Measurements from ENCODE around the gene LAMTOR2.
"Not testable (repeated sequence)": the region's sequence is repeated elsewhere in the genome, so short reads cannot be mapped to it uniquely, and the experiment has no call there.

LAMTOR2 gene

DNA sequence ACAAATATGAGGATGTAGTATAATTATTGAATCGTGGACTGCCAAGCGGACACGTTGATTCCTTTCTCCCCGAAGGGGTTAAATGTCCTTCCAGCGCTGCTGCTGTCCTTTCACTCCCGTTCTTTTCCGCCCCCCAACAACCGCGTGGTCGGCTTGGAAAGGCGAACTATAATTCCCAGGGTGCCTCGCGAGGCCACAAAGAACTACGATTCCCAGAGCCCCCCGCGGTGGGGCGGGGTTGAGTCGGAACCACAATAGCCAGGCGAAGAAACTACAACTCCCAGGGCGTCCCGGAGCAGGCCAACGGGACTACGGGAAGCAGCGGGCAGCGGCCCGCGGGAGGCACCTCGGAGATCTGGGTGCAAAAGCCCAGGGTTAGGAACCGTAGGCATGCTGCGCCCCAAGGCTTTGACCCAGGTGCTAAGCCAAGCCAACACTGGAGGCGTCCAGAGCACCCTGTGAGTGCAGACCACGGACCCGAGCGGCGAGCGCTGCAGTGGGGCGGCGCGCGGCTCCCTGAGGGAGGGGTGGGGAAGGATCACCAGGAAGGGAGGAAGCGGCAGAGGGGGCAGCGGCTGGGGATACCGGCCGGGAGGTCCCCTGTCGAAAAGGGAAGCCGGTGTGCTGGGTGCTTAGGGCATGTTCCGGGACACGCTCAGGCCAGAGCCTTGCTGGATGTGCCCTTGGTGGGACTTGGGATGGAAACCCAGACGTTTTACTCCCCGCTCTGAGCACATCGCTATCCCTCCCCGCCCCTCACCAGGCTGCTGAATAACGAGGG is at the start of gene LAMTOR2:
Gene LAMTOR2, plus strand, starts transcription at position 283 of the 781 bp plus-strand sequence. Its CDS starts 108 bp downstream, at position 391.
- DNase-seq (ENCODE audit: low read depth in 3 of 3): peak; percentile 94 to 95 (median 94)

DNA sequence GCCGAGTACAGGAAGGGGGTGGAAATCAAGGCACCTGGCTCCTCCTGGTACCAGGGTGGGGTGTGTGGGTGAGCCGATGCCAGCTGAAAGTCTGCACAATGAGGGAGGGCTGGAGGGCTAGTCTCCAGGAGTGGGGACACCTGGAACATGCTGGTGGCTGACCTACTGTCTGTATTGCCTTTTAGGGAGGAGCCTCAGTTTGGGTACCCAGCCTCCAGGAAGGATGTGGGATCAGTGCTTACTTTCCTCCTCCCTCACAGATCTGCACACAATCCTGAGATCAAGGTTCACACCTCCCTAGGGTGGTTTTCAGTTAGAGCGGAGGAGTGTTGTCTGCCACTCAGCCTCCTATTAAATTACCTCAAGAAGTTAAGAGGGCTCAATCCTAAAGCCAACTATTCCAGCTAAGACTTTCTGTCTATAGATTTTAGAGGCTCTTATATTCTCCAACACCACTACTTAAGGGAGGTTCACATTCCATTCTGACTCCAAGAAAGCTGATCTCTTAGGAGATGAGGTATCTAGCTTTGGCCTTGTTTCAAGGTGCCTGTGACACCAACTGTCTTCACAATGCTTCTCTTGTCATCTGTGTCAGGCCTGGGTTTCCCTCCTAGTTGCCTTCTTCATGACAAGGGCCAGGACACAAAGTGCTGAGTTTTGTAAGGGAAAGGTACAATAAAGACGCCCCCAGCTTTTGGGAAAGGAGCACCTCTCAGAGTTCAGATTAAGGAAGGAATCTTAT is 49.6 kb upstream of the LAMTOR2 start:
- DNase-seq (ENCODE audit: low read depth in 3 of 3): no peak

DNA sequence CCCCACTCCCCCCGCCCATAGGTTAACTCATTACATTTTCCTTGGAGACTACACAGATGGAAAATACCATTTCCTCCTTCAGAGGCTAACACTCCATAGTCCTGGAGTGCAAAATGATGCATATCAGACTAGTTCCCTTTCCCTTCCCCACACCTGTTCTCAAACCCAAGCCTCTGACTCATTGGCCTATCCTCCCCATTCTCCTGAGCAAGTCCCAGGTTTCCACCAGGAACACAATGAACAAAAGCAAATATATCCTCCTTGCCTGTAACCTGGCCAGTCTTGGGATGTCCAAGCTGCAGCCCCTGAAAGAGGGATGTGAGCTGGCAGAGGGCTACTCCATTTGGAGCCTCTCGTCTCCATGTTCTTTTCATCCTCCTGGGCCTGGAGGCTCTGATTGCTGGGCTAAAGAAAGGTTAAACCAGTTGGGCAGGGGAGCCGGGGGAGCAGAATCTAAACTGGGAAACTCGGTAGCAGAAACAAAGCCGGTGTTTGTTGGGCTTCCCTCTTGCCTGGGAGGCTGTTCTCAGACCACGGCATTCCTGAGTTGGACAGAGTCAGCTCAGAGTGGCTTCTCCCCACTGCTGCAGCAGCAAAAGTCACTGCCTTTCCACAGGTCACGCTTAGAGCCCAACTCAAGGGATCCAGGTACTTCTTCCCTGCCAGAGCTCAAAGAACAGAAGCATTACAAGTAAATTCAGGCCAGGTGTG is 47.8 kb upstream of the LAMTOR2 start:
- DNase-seq (ENCODE audit: low read depth in 3 of 3): no peak

DNA sequence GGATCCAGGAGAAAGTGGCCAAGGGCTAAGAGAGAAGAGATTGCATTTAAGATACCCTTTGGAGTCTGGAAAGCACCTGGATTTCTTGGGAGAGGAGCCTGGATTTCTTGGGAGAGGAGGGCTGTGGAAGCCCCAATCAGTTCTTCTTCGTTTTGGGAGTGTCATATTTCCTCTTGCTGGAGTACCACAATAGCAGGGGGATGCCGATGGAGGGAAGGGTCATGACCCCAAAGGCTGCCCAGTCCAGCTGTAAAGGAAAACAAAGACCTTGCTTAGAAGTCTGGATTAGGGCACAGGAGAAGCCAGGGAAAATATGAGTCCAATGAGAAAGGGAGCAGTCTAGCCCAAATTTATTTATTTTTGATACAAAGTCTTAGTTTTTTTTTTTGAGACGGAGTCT is 45.2 kb upstream of the LAMTOR2 start:
- no peak for DNase-seq (ENCODE audit: low read depth in 3 of 3)

DNA sequence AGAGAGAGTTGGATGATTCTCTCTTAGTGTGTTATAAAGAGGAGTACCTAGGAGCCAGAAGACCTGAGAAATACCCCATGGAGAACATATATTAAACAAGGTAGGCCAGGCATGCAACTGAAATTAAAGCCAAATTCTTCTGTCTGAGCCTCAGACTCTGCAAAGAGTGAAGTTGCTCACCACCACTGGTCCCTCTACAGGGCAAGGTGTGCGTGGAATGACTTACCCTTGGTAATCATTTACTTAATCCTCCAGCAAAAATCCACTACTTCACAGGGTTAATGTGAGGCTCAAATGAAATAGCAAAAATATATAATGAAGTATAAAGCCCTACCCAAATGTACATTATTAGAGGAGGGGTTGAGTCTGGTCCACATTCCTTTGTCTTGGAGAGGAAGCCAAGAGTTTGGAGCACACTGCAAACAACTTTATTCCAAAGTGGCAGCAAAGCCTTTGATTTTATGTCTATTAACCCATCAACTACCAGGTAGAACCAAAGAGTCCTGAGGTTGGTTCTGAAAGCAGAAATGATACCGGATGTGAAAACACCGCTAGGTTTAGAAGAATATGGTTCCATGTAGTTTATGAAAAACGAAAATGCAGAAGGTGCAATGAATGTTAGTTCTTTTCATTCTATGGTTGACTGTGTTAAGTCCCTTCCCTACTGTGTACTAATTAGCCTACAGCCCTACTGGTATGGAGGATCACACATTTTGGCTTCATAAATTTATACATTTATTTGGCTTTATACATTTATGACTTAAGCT is 42.3 kb upstream of the LAMTOR2 start:
- DNase-seq (ENCODE audit: low read depth in 3 of 3): no peak

DNA sequence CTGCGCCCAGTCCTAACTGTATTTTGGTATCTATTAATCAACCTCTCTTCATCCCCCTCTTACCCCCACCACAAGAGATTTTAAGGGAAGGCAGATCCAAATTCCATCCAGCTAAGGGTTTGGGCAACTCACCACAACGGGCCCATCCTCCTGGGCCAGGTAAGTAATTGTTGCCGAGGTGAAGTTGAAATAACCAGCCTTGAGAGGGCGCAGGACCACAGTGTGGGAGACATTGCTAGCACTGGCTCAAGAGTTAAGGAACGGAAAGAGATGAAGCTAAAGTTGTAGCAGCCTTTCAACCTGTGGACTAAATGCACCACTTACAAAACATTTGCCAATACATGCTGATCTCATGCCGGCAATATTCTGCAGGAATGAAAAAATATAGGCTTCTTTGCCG is 39.8 kb upstream of the LAMTOR2 start:
- no peak for DNase-seq (ENCODE audit: low read depth in 3 of 3)

DNA sequence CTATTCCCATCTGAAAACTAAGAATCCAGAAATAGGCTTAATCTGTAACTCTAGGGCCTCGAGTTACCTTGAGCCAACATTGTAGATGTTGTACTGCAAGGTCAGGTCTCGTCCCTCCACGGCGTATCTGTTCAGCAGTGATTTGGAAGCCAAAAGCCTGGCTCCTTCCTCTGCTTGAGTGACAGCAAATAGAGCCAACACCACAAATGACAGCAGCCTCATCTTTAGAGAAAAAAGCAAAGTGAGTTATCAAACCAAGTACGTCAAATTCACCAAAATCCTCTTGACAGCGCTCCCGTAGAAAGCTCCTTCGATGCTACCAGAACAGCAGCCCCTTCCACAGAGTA is 34.7 kb upstream of the LAMTOR2 start:
- no peak for DNase-seq (ENCODE audit: low read depth in 3 of 3)

DNA sequence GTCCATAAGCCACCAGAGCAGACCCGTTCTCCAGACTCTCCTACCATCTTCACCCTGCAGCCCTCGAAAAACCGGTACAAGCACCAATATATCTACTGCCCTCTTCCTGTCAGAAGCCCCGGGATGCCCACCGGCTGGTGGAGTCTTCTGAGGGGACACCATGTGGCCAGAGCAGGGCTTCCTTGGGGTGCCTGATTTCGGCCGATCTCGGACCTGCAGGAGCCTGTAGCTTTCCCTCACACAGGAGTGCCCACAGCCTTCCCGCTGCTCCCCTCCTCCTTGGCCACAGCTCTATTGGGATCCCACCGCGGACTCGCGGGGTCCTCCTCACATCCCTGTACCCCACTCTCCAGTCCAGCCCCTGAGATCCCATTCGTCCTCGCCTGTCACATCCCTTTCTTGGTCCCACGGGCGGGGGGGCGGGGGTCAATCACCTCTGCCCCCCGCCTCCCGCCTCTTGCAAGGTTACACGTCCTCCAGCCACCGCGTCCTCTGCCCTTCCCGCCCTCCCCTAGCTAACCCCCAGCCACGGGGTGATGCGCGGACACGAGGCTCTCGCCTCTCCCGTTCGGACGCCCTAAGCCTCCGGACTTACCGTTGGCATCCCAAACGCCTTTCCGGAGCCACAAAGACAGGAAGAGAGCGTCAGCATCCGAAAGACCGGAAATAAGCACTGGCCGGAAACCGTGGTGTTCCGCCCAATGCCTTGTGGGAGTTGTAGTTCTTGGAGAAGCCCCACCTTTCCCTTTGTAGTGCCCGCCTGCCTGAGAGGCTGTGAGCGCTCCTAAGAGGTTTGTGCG is 34.1 kb upstream of the LAMTOR2 start, which contains the start of gene SSR2:
Gene SSR2, minus strand, starts transcription at position 659 of the 800 bp plus-strand sequence. CDS start 784 bp downstream, outside the sequence.
- DNase-seq (ENCODE audit: low read depth in 3 of 3): peak; percentile 72 to 83 (median 77)

DNA sequence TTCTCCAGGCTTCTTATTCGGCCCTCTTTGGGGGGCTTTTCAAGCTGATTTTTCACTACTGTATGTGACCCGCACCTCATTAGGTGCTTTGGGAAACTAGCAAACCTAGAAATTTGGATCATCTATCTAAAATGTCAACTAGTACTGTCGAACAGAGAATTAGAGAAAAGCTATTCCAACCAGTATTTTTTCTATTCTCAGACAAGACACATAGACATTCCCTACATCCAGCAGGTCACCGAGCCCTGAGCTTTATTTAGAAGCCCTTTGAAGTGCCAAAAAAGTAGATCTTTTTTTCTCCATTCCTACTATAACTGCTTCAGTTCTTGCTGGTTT is 33.5 kb upstream of the LAMTOR2 start:
- no peak for DNase-seq (ENCODE audit: low read depth in 3 of 3)

DNA sequence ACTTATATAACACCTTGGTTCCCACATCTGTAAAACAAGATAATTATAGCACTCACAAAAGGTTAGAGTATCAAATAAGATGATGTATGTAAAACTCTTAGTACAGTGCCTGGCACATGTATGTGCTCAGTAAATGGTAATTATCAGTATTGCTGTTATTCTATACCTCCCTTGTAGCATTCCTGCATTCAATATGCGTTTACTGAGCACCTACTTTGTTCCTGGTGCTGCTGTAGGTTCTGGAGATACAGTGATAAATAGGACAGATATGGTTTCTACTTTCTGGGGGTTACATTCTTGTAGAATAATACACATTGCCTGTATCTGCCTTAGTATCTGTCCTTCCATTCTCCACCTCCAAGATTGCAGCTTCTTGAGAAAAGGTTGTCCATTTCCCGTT is 32.6 kb upstream of the LAMTOR2 start:
- DNase-seq (ENCODE audit: low read depth in 3 of 3): no peak

DNA sequence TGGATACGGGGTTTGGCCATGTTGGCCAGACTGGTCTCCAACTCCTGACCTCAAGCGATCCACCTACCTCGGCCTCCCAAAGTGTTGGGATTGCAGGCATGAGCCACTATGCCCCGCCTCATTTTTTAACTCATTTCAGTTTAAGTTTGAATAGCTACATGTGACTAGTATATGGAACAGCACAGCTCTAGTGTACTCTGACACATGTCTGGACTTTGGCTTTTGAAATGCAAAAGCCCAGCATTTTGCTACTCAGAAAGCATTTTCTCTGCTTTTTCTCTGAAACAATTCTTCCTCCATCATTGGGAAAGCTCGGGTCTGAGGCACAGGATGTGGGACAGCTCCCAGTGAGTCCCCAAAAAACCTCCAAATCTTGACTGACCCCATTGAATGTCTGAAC is 29.8 kb upstream of the LAMTOR2 start:
- no peak for DNase-seq (ENCODE audit: low read depth in 3 of 3)

DNA sequence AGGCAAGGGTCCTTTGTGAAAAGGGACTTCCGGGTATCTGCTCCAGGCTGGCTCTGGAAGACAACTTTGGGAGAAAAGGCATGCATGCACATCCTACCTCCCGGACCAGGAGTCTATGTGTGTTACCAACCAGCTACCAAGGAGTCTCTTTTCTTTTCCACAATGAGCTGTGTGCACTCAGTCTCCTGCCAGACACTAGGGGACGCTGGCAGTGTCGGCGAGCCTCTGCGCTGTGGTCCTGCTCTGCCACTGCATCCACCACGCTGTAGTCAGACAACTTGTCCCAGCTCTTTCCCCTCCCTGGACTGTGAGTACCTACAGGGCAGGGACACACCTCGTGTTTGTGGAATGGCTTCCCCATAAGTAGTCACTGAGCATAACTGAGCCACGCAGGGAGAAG is 28.7 kb upstream of the LAMTOR2 start:
- DNase-seq (ENCODE audit: low read depth in 3 of 3): peak in 2 of 3 donors; percentile 13 to 17

DNA sequence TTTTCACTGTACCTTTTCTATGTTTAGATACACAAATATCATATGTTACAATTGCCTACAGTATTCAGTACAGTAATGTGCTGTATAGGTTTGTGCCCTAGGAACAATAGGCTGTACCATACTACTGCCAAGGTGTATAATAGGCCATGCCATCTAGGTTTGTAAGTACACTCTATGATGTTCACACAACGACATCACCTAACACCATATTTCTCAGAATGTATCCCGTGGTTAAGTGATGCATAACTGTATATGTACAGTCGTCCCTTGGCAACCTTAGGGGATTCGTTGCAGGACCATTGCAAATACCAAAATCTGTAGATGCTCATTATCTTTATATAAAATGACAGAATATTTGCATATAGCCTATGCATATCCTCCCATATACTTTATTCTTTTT is 28.0 kb upstream of the LAMTOR2 start:
- DNase-seq (ENCODE audit: low read depth in 3 of 3): no peak

DNA sequence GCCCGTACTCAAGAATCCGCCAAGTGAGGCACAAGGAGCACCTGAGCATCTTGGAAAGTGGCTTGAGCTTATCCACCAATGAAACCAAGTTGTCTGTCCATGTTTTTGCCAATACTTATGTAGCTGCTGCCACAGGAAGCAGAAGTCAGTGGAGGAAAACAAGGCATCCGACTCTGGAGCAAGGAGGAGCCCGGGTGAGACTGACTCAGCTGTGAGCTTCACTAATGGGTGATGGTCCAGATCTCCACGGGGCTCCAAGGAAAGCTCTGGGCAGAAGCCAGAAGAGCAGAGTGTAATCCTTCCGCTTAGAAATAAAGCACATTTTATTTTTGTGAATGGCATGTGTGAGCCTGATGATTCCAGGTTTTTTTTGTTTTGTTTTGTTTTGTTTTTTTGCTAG is 21.6 kb upstream of the LAMTOR2 start:
- no peak for DNase-seq (ENCODE audit: low read depth in 3 of 3)

DNA sequence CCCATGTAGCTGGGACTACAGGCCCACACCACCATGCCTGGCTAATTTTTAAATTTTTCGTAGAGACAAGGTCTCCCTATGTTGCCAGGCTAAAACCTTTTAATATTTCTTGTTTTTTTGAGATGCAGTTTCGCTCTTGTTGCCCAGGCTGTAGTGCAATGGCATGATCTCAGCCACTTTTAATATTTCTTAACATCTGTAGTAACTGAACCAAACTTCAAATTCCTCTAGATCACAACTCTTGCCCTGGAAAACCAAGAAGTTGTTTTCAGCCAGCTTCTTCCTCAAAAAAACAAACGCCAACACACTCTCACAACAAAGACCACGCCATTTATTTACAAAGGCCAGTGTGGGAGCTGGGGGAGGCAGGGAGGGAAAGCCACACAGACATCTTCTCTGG is 19.6 kb upstream of the LAMTOR2 start:
- not testable (repeated sequence) for DNase-seq (ENCODE audit: low read depth in 3 of 3)

DNA sequence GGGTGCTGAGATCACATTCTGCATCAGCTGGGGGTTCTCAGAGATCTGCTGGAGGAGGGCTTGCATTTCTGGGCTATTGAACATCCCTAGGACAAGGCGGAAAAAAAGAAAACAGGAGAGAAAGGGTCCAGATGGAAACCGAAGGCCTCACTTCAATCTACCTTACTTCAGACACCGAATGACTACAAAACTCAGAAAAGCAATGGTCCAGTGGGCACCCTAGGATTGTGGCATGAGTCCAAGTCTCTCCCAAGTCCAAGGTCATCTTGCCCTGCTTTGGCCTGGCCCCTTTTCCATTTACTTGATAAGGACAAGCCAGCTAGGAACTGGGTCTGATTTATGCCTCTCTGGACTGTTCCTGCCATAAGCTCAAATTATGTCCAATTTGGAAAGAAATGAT is 11.8 kb upstream of the LAMTOR2 start:
- DNase-seq (ENCODE audit: low read depth in 3 of 3): no peak

DNA sequence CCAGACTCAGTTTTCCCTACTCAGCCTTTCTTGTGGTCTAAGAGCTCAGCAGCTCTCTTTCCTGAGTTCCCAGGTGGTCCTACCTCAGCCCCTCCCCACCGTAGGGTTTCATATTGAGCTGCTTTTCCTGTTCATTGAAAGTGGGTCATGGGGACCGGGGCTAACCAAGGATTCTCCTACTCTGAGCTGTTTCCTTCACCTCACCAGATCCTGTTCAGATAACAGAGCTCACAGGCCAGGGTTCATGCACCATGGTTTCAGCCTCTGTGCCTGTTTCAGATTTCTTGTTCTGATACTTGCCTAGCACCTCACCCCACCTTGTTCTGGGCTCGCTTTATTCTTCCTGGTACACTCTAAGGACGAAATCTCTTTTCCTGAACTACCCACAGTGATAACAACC is 9.5 kb upstream of the LAMTOR2 start:
- no peak for DNase-seq (ENCODE audit: low read depth in 3 of 3)

DNA sequence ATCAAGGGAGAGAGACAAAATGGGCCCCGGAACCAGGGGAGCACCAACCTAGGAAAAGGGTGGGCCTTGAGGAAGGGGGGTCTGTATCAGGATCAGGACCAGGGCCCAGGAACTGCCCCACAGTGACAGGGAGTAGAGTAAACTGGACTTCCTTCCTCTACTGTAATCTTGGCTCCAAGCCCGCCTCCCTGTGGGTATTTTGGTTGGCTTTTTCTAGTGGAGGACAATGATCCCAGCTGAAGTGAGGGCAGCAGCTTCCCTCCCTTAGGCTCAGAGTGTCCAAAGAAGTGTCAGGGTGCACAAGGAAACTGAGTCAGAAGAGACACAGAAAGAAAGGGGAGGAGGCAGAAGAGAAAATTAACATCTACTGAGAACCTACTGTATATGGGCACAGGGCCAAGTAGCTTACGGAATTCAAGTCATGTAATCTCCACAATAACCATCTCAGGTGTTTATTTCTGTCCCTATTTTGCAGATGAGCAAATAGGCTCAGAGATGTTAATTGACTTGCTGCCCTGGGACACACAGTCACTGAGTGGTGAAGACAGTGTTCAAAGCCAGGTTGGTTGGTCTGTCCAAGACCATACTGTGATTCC is 5.8 kb upstream of the LAMTOR2 start:
- DNase-seq (ENCODE audit: low read depth in 3 of 3): no peak

DNA sequence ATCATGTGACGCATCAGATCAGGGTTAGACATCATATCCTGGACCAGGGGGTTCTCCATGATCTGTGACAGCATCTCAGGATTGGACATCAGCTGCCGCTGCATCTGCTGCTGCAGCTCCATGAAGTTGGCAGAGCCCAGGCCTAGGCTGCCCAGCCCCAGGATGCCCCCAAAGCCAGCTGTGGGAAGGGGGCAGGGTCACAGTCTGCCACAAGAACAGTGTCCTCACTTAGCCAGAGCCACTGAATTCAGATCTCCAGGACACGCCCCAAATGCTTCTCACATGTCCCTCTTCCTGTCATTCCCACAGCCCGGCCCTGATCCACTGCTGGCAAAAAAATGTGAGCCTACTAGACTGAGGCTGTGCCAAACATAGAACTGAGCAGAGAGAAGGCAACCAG is 4.2 kb upstream of the LAMTOR2 start:
- no peak for DNase-seq (ENCODE audit: low read depth in 3 of 3)

DNA sequence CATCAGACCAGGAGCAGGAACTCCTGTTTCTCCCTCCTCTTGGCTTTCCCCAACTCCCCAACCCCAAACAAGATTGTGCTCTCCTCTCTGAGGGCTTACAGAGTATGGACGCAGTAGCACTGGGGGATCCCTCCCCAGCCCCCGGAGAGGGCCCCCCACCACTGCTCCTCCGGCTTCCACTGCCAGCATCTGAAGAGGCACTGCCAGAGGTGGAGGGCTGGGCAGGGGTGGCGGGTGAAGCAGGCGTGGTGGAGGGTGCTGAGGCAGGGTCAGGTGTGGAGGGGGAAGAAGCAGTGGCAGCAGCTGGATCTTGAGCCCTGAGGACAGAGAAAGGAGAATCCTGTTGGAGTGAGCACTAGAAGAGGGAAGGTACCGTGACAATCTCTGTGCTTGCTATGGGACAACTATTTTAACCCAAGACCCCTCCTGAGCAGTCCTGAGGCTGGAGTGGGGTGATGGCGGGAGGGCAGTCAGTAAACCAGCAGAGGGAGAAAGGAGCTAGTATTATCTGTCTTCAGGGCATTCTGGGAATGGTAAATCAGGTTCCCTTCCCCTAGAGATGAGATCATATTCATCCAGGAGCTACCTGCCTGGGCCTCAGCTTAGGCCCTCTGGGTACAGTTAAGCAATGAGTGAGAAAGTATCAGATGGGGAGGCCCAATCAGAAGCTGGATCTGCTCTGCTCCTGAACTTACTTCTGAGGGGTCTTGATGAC is 3.4 kb upstream of the LAMTOR2 start:
- no peak for DNase-seq (ENCODE audit: low read depth in 3 of 3)
